ENCODE measurements around the gene SLC16A9. TPM values are rescaled to one million over a fixed set of nuclear protein-coding genes. Genes with fewer than 3 reads are reported as not detected.

SLC16A9 gene
- total RNA-seq, 1 experiment from 2014 or later, result 4.1 TPM

DNA sequence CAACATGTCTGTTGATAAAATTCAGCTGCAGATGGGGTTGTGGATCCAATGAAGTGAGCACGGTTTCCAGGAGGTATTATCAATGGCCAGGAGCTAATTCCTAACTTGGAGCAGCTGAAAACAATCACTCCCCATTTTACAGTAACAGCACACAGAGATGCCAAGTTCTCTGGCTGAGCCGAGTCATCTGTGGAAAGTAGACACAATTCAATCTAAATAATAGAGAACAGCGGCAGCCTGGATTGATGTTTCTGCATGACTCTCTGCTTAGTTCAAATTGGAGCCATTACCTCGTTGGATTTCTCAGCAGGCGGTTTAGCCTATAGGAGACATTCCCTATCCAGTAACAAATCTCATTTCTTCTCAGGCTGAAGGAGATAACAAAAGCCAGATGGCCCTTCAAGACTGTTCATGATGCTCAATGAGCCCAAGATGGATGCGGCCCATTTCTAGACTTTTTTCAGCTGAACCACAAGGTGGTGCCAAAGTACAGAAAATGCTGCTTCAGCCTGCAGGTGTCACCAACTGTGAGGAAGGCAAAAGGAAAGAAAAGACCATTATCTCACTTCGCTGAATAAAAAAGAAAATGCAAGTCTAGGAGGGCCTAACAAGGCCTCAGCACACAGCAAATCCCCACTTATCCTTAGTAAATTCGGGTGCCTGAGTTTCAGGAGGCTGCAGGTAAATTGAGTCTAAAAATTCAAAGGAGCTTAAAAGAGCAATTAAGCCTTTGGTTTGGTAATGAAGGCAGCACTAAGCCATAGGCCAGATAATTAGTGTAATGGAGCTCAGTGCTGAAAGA lies 83.7 kb downstream of the SLC16A9 start:
- no CpG with 5 or more reads among the region's 8 CpGs for WGBS (ENCODE audit: extremely low coverage, insufficient read length, low lambda C conversion rate)
- Histone ChIP-seq H3K14ac (ENCODE audit: insufficient read depth, low read length) (no peak overlapping the region), H3K23ac (ENCODE audit: insufficient read length, low read depth, low read length) (no peak overlapping the region), H3T11ph (ENCODE audit: low read length) (no peak overlapping the region), H2AK5ac (ENCODE audit: insufficient read length, low read length) (no peak overlapping the region), H3K56ac (ENCODE audit: insufficient read length, low read depth, low read length) (no peak overlapping the region), H3K18ac (ENCODE audit: insufficient read length, low read depth, low read length) (no peak overlapping the region), H3K27me3 (ENCODE audit: insufficient read depth, low read length) (no peaks in the 10 kb centered on the region), H2BK12ac (ENCODE audit: insufficient read length, low read depth, low read length) (no peak overlapping the region), H2BK20ac (ENCODE audit: low read depth, low read length, poor library complexity, severe bottlenecking) (no peak overlapping the region), H3K27ac (ENCODE audit: insufficient read length, low read depth, low read length) (no peak overlapping the region), H2BK5ac (ENCODE audit: insufficient read length, low read length) (no peak overlapping the region), H3K79me2 (ENCODE audit: insufficient read depth, low read length) (no peaks in the 10 kb centered on the region), H3K4ac (ENCODE audit: low read depth, low read length) (no peak overlapping the region), H3K79me1 (ENCODE audit: insufficient read depth, low read depth, low read length, poor library complexity, severe bottlenecking) (no peaks in the 10 kb centered on the region), H4K91ac (ENCODE audit: insufficient read length, low read depth, low read length) (no peak overlapping the region), H4K5ac (ENCODE audit: insufficient read length, low read depth, low read length) (no peak overlapping the region), H2BK120ac (ENCODE audit: low read depth, low read length, poor library complexity, severe bottlenecking) (no peak overlapping the region), H3K4me2 (ENCODE audit: insufficient read depth, insufficient read length, low read length) (no peak overlapping the region), H2AFZ (ENCODE audit: low read length) (peak overlapping the region; percentile 89), H3K23me2 (ENCODE audit: insufficient read length, low read depth, low read length, poor library complexity, severe bottlenecking) (peaks cover 3% of the 10 kb centered on the region), H3K4me1 (ENCODE audit: insufficient read depth, low read length) (0 out of 2 replicates have a peak, but pooled peaks cover 2% of the 10 kb centered on the region), H4K20me1 (ENCODE audit: control insufficient read depth, insufficient read depth, insufficient read length) (no peaks in the 10 kb centered on the region), H3K9ac (ENCODE audit: extremely low read depth, insufficient read length, low read length) (no peak overlapping the region), H2BK15ac (ENCODE audit: low read depth, low read length) (no peak overlapping the region), H4K8ac (replicated peaks; ENCODE audit: insufficient read length, low read depth, low read length) (no peak overlapping the region), H3K9me3 (ENCODE audit: control insufficient read depth, low read depth, low read length) (no peaks in the 10 kb centered on the region)
- TF ChIP-seq, protein P1, sequence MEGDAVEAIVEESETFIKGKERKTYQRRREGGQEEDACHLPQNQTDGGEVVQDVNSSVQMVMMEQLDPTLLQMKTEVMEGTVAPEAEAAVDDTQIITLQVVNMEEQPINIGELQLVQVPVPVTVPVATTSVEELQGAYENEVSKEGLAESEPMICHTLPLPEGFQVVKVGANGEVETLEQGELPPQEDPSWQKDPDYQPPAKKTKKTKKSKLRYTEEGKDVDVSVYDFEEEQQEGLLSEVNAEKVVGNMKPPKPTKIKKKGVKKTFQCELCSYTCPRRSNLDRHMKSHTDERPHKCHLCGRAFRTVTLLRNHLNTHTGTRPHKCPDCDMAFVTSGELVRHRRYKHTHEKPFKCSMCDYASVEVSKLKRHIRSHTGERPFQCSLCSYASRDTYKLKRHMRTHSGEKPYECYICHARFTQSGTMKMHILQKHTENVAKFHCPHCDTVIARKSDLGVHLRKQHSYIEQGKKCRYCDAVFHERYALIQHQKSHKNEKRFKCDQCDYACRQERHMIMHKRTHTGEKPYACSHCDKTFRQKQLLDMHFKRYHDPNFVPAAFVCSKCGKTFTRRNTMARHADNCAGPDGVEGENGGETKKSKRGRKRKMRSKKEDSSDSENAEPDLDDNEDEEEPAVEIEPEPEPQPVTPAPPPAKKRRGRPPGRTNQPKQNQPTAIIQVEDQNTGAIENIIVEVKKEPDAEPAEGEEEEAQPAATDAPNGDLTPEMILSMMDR (conservative IDR thresholded peaks at IDR 0.05), result peak; percentile 93
- no peaks in the 10 kb centered on the region for H3K27me3 Mint-ChIP-seq (ENCODE audit: low read depth)
- peak; percentile 67 for DNase-seq
- H3K36me3 Mint-ChIP-seq (ENCODE audit: insufficient read depth in 1 of 3, low read depth in 3 of 3), result no peaks in the 10 kb centered on the region
- H3K27ac Mint-ChIP-seq, result peak overlapping the region; percentile 74 to 94 (median 94)
- peaks cover 0 to 3% of the 10 kb centered on the region in 2 experiments; a peak in 2 of 5 replicates for H3K9me3 Mint-ChIP-seq
- H3K4me3 Mint-ChIP-seq, result no peak overlapping the region
- peaks cover 33 to 42% of the 10 kb centered on the region in 2 experiments for H3K4me1 Mint-ChIP-seq

All from H9 (cell line).